PFSK-1 (cell line): ENCODE data around the gene SH3GLB1.

Source experiments
- SIN3A ChIP-seq: IDR thresholded peaks from 2 replicates; pipeline ENCODE4 v1.6.1; 2012; ENCODE audit warnings: mild to moderate bottlenecking, low read length, moderate library complexity, borderline replicate concordance; ENCODE audit not compliant: insufficient read depth
- TF ChIP-seq, protein P1 (sequence below), 2 experiments: IDR thresholded peaks; 2 replicates each; pipeline versions ENCODE4 v1.6.1 to v1.8.0; 2011 to 2012; ENCODE audit warnings: low read depth in 2 of 2, low read length in 2 of 2, control low read depth in 1 of 2, inconsistent platforms in 1 of 2, mild to moderate bottlenecking in 1 of 2, moderate library complexity in 1 of 2; ENCODE audit not compliant: insufficient read depth in 1 of 2

DNA sequence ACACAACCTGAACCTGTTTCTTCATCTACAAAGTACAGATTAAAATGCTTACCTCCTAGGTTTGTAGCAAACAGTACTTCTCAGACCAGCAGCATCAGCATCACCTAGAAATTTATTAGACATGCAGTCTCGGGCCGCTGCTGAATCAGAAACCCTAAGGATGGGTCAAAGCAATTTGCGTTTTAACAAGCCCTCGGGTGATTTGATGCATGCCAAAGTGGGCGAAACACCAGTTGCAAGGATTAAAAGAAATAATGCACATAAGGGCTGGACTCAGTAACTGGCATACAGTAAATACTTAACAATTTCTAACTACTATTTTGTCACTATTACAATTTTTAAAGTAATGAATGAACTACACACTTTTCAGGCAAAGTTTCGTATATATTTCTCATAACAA is 47.5 kb downstream of the SH3GLB1 start:
- no peak for TF ChIP-seq SIN3A
- TF ChIP-seq, protein P1, sequence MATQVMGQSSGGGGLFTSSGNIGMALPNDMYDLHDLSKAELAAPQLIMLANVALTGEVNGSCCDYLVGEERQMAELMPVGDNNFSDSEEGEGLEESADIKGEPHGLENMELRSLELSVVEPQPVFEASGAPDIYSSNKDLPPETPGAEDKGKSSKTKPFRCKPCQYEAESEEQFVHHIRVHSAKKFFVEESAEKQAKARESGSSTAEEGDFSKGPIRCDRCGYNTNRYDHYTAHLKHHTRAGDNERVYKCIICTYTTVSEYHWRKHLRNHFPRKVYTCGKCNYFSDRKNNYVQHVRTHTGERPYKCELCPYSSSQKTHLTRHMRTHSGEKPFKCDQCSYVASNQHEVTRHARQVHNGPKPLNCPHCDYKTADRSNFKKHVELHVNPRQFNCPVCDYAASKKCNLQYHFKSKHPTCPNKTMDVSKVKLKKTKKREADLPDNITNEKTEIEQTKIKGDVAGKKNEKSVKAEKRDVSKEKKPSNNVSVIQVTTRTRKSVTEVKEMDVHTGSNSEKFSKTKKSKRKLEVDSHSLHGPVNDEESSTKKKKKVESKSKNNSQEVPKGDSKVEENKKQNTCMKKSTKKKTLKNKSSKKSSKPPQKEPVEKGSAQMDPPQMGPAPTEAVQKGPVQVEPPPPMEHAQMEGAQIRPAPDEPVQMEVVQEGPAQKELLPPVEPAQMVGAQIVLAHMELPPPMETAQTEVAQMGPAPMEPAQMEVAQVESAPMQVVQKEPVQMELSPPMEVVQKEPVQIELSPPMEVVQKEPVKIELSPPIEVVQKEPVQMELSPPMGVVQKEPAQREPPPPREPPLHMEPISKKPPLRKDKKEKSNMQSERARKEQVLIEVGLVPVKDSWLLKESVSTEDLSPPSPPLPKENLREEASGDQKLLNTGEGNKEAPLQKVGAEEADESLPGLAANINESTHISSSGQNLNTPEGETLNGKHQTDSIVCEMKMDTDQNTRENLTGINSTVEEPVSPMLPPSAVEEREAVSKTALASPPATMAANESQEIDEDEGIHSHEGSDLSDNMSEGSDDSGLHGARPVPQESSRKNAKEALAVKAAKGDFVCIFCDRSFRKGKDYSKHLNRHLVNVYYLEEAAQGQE (IDR thresholded peaks at IDR 0.05; ENCODE audit: insufficient read depth in 1 of 2, low read depth in 2 of 2, low read length in 2 of 2), result no peak
